Measurements from ENCODE around the gene LRRC40.
A peak's percentile ranks its signal among the peaks of the same experiment; 100 is the strongest.

The LRRC40 gene

DNA sequence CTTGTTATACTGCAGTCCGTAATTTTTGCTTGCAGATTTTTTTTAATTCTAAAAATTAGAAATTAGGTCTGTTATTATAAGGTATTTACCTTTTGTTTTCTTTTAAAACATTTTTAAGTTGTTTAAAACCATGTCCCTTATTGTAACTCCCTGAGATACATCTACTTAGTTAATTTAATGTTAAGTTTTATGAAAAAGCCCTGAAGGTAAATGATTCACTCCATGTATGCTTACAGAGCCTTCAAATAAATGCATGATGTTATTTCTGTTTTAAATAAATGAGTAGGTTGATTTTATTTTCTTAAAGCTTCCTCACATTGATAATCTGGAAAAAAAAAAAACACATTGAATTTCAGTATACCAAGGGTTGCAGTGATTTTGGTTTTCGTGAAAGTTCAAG is 23.3 kb upstream of the LRRC40 start:
- Histone ChIP-seq H3K4me3 (no peak overlapping the region), H3K27ac (no peak overlapping the region)
- no peak for DNase-seq (ENCODE audit: low spot score)
- TF ChIP-seq, protein P1, sequence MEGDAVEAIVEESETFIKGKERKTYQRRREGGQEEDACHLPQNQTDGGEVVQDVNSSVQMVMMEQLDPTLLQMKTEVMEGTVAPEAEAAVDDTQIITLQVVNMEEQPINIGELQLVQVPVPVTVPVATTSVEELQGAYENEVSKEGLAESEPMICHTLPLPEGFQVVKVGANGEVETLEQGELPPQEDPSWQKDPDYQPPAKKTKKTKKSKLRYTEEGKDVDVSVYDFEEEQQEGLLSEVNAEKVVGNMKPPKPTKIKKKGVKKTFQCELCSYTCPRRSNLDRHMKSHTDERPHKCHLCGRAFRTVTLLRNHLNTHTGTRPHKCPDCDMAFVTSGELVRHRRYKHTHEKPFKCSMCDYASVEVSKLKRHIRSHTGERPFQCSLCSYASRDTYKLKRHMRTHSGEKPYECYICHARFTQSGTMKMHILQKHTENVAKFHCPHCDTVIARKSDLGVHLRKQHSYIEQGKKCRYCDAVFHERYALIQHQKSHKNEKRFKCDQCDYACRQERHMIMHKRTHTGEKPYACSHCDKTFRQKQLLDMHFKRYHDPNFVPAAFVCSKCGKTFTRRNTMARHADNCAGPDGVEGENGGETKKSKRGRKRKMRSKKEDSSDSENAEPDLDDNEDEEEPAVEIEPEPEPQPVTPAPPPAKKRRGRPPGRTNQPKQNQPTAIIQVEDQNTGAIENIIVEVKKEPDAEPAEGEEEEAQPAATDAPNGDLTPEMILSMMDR (IDR thresholded peaks at IDR 0.05) = no peak

DNA sequence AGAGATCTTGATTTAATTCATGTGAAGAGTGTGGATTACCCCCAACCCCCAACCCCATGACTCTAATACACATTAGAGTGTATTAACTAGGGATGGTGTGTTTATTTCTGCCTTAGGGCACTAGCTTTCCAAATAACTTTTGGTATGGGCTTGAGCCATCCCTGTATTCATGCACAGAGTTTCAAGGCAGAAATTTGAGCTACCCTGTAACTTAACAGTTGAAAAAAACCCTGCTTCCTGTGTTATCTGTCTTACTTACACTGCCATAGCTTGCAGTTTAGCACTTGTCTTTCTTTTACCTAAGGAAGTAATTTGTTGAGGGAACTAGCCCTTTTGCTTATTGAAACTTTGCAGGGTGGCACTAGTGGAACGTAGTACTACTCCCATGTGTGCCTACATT is 22.1 kb upstream of the LRRC40 start:
- no peak for DNase-seq (ENCODE audit: low spot score)
- TF ChIP-seq, protein P1 (IDR thresholded peaks at IDR 0.05) = no peak
- no peak overlapping the region for H3K4me3 ChIP-seq
- H3K27ac ChIP-seq = no peak overlapping the region

DNA sequence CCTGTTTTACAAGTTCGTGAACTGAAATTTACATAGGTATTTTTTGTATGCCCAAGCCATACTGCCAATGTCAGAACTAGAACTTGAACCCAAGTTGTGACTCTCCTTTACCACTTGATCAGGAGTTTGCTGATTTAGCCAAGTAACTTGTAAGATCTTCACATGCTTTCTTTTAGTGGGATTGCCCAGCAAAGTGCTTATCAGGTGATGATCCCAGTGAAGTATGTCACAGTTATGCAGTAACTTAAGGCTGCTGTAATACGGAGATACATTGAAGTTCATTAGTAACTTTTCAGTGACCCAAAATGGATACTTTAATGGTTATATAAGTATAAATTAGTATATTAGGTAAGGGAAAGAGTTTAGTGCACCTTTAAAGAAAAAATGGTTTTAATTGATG is 19.6 kb upstream of the LRRC40 start:
- TF ChIP-seq, protein P1 (IDR thresholded peaks at IDR 0.05) = no peak
- Histone ChIP-seq H3K27ac (no peak overlapping the region), H3K4me3 (no peak overlapping the region)
- DNase-seq (ENCODE audit: low spot score) = no peak

DNA sequence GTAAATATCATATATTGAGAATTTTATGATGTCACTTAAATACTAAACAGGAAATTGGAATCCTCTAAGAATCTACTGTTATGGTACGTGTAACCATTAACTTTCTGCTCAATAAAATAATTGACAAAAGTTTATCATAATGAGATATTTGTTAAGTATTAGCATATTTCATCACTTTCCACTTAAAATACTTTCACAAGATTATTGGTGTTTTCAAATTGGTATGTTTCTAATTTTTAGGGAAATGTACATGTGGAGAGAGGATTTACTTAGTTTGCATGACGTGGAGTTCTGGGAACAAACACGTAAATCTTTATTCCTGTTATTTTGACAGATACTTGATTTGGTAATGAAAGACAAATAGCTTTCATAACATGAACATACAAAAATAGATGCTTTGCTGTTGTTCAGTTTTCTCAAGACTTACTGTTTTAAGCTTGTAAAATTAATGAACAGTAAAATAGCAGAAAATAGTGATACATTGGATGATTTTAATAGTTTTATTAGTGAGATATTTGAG is 17.4 kb upstream of the LRRC40 start:
- TF ChIP-seq, protein P1 (IDR thresholded peaks at IDR 0.05) = no peak
- Histone ChIP-seq H3K4me3 (peak overlapping the region; percentile 93), H3K27ac (peak overlapping the region in 1 of 2 donors; percentile 99)
- DNase-seq (ENCODE audit: low spot score) = no peak

DNA sequence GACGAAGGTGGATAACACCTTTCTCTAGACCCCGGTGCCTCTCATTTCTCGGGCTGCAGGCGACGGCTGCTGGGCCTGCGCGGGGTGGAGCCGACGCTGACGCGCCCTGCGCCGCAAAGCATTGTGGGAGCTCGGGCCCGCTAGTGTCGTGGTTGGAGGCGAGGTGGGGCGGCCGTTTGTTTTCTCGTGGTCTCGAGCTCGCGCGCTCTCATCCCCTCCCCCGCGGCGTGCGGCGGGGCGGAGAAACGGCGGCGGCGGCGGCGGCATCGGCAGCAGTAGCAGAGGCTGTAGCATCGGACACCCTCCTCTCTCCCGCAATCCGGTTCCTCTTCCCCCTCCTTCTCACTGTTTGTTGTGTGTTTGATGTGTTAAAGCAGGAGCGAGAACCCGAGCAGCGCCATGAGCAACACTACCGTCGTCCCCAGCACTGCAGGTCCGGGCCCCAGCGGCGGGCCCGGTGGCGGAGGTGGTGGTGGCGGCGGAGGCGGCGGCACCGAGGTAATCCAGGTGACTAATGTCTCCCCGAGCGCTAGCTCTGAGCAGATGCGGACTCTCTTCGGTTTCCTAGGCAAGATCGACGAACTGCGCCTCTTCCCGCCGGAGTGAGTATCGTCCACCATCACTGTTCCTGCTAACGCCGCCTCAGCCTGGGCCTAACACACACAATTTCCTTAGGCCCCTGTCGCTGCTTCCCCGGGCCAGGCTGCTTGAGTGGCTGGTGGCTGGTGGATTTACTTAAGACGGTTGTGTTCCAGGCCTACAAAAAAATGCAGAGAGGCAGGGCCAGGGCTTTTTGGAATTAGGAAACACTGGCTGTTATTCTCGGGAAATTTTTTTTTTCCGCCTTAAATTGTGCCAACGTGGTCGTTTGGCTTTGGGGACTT is 16.1 kb upstream of the LRRC40 start, which contains the start of gene SRSF11:
SRSF11 (plus strand) TSS at position 143 of the 884 bp plus-strand sequence; CDS start at position 400, 257 bp downstream.
- H3K4me3 ChIP-seq = peak within 1 kb of the TSS; percentile 93
- peak; percentile 94 for DNase-seq (ENCODE audit: low spot score)
- peak within 1 kb of the TSS; percentile 98 to 99 for H3K27ac ChIP-seq
- TF ChIP-seq, protein P1 (IDR thresholded peaks at IDR 0.05) = no peak

DNA sequence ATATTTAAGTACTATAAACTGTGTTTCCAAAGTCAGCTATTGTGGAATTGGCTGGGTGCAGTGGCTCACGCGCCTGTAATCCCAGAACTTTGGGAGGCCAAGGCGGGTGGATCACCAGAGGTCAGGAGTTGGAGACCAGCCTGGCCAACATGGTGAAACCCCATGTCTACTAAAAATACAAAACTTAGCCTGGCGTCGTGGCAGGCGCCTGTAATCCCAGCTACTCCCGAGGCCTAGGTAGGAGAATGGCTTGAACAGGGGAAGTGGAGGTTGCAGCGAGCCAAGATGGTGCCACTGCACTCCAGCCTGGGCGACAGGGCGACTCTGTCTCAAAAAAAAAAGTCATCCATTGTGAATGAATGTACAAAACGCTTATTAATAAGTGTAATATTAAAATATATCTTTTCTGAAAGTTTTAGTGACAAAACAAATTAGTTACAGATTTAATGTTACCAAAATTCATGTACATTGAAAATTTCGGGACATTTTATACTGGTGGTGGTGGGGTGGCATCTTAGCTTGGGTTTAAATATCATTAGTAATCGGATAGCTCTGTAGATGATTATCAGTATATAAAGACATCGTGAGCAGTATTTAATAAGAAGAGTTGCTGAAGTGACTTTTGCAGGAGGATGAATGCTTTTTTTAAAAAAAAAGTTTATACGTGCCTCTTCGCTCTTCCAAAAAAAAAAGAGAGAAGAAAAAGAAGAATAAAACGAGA is 15.3 kb upstream of the LRRC40 start:
- DNase-seq (ENCODE audit: low spot score) = no peak
- TF ChIP-seq, protein P1 (IDR thresholded peaks at IDR 0.05) = no peak
- peak overlapping the region; percentile 38 to 99 for H3K27ac ChIP-seq
- H3K4me3 ChIP-seq = peak overlapping the region; percentile 93
